Measurements from ENCODE around the gene UBAC2.

DNA sequence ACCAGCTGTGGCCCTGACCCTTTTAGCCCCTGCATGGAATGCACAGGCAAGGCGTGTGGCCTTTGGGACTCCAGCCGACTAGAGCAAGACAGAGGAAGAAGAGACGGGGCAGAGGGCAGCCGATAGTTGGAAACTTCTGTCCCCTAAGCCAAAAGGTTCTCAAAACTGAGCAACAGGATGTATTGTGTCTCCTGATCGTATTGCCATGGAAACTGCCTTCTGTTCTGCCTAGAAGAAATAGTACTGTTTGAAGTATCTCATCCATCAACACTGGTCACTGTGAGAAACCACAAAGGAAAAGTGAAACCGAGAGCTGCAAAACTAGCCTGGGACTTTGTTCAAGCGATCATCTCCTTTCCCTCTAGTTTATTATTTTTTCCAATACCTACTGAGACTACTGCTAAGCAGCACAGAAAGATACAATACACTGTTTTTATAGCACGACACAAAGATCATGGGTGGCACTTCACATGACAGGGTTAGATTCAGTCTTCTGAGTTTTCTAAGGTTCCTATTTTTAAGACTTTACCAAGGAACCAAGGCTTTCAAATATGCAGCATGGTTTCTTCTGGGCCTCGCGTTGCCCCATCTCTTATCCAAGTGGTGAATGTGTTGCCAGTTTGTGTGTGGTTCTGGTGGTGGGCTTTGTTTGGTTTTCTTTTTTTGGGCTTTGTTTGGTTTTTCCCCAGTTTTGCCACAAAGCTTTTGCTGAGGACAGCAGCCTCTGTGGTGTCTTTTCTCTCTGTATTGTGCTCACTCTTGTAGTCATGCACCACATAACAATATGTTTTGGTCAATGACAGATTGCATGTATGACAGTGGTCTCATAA, 155.8 kb downstream of the UBAC2 start:
- TF ChIP-seq, protein P1, sequence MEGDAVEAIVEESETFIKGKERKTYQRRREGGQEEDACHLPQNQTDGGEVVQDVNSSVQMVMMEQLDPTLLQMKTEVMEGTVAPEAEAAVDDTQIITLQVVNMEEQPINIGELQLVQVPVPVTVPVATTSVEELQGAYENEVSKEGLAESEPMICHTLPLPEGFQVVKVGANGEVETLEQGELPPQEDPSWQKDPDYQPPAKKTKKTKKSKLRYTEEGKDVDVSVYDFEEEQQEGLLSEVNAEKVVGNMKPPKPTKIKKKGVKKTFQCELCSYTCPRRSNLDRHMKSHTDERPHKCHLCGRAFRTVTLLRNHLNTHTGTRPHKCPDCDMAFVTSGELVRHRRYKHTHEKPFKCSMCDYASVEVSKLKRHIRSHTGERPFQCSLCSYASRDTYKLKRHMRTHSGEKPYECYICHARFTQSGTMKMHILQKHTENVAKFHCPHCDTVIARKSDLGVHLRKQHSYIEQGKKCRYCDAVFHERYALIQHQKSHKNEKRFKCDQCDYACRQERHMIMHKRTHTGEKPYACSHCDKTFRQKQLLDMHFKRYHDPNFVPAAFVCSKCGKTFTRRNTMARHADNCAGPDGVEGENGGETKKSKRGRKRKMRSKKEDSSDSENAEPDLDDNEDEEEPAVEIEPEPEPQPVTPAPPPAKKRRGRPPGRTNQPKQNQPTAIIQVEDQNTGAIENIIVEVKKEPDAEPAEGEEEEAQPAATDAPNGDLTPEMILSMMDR (IDR thresholded peaks at IDR 0.05; ENCODE audit: poor library complexity) = no peak
- TF ChIP-seq EZH2 (IDR thresholded peaks at IDR 0.05; ENCODE audit: borderline replicate concordance) = no peak
- TF ChIP-seq EZH2phosphoT487 (IDR thresholded peaks at IDR 0.05; ENCODE audit: low read depth, severe bottlenecking, unreplicated experiment) = no peak

Data from hepatocyte (in vitro differentiated cells).